Glutamatergic neuron (in vitro differentiated cells): Measurements from ENCODE around the gene MYOG. TPM values are rescaled to one million over a fixed set of nuclear protein-coding genes. Genes with fewer than 3 reads are reported as not detected.

ENCODE experiments used
- DNase-seq: peaks from one replicate; pipeline ENCODE4 v3.0.0; 2022
- H3K27ac Mint-ChIP-seq: one replicate; pipeline ENCODE4 v1.8.0; 2020; ENCODE audit warnings: mild to moderate bottlenecking, mixed read lengths, inconsistent platforms; ENCODE audit not compliant: unreplicated experiment
- H3K27me3 Mint-ChIP-seq: one replicate; pipeline ENCODE4 v1.8.0; 2020; ENCODE audit warnings: mild to moderate bottlenecking, moderate library complexity, mixed read lengths, inconsistent platforms; ENCODE audit not compliant: unreplicated experiment
- H3K36me3 Mint-ChIP-seq: one replicate; pipeline ENCODE4 v1.8.0; 2020; ENCODE audit warnings: mild to moderate bottlenecking, mixed read lengths, inconsistent platforms; ENCODE audit not compliant: unreplicated experiment
- H3K4me1 Mint-ChIP-seq: one replicate; pipeline ENCODE4 v1.8.0; 2020; ENCODE audit warnings: mild to moderate bottlenecking, low read depth, mixed read lengths, inconsistent platforms; ENCODE audit not compliant: unreplicated experiment
- H3K4me3 Mint-ChIP-seq: one replicate; pipeline ENCODE4 v1.8.0; 2020; ENCODE audit warnings: mild to moderate bottlenecking, mixed read lengths, inconsistent platforms; ENCODE audit not compliant: unreplicated experiment
- H3K9me3 Mint-ChIP-seq: one replicate; pipeline ENCODE4 v1.8.0; 2020; ENCODE audit warnings: mild to moderate bottlenecking, moderate library complexity, mixed read lengths, inconsistent platforms; ENCODE audit not compliant: unreplicated experiment
- total RNA-seq: library from RNA; stranded (reverse); fragmentation: NEBNext Ultra II Directional; extraction: Animal tissue kit (Norgen Biotek cat#: 25700); gene quantifications from one replicate; pipeline ENCODE4 v1.2.1, GENCODE V29; 2021; ENCODE audit not compliant: unreplicated experiment
- TF ChIP-seq, protein P1 (sequence below): fragments of 200-600 bp; sonication (generic); IDR thresholded peaks from one replicate; pipeline ENCODE4 v1.5.0; 2021; ENCODE audit not compliant: partially characterized antibody, unreplicated experiment

MYOG gene
- total RNA-seq, 1 donor from 2014 or later = not detected

DNA sequence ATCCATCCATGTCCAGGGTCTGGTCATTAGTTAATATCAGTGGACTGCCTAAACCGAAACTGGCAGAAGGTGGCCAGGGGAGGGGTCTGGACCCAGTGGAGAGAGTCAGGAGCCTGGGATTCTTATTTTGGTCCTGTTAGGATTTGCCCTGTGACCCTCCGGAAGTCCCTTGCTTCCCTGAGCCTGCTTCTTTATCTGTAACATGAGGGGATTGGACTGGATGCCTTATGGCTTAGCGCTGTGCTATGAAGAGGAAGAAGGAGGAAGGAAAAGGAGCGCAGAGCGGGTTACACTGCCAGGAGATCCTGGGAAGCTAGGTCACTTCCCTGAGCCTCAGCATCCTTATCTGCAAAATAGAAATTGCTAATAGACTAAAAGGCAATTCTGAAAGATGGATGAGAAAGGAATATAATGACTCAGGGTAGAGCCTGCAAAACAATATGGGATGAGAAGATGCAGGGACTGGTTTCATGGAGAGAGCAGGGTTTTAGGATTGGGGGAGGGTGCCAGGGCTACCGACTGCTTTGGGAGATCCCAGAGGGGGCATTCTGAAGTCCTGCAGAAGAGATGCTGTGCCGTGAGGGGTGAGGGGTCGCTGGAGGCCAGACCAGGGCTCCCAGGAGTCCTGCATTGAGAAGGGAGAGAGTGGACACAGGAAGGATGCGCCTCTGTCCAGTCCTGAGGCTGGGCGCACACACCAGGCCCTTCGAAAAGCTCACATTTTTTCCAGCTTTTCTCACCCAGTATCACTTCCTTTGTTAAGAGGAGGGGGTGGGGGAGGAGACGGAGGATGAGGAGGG lies 41.3 kb upstream of the MYOG start:
- Mint-ChIP-seq H3K9me3 (peaks cover 1% of the 10 kb centered on the region), H3K4me3 (peak overlapping the region; percentile 76), H3K36me3 (no peaks in the 10 kb centered on the region), H3K27ac (peak overlapping the region; percentile 13), H3K4me1 (peaks cover 9% of the 10 kb centered on the region), H3K27me3 (peaks cover 25% of the 10 kb centered on the region)
- DNase-seq = peak; percentile 12
- TF ChIP-seq, protein P1, sequence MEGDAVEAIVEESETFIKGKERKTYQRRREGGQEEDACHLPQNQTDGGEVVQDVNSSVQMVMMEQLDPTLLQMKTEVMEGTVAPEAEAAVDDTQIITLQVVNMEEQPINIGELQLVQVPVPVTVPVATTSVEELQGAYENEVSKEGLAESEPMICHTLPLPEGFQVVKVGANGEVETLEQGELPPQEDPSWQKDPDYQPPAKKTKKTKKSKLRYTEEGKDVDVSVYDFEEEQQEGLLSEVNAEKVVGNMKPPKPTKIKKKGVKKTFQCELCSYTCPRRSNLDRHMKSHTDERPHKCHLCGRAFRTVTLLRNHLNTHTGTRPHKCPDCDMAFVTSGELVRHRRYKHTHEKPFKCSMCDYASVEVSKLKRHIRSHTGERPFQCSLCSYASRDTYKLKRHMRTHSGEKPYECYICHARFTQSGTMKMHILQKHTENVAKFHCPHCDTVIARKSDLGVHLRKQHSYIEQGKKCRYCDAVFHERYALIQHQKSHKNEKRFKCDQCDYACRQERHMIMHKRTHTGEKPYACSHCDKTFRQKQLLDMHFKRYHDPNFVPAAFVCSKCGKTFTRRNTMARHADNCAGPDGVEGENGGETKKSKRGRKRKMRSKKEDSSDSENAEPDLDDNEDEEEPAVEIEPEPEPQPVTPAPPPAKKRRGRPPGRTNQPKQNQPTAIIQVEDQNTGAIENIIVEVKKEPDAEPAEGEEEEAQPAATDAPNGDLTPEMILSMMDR = no peak

DNA sequence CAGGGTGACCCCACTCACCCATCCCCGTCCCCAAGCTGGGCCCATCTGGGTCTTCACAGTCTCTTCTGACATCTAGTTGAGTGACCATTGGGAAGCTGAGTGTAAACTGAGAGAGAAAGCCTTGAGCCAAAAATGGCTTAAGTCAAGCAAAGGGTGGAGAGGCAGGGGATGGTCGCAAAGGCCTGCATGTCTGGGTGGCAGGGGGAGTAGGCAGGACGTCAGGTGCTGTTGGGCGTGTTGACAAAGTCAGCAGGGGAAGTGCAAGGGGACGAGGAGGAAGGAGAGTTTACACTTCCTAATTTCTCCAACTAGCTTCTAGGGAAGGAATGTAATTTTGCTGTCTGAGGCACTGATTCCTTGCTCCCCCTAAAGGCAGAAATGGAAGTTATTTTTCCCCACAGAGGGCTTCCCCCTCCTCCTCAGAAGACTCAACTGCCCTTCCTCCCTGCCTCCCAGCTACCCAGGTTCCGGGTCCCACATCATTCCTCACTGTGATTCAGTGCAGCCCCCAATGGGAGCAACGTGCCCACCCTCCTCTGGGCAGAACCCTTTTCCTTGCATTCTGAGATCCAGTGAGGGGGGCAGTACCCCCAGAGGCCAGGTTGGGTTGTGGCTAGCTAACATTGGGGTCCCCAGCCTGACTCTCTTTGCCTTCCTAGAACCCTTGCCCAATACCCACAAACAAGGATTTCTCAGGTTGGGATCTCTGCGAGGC lies 40.5 kb upstream of the MYOG start:
- no peak overlapping the region for H3K27ac Mint-ChIP-seq
- no peaks in the 10 kb centered on the region for H3K36me3 Mint-ChIP-seq
- peaks cover 25% of the 10 kb centered on the region for H3K27me3 Mint-ChIP-seq
- no peak overlapping the region for H3K4me3 Mint-ChIP-seq
- DNase-seq = no peak
- H3K4me1 Mint-ChIP-seq = peaks cover 9% of the 10 kb centered on the region
- TF ChIP-seq, protein P1 = peak; percentile 17
- peaks cover 1% of the 10 kb centered on the region for H3K9me3 Mint-ChIP-seq

DNA sequence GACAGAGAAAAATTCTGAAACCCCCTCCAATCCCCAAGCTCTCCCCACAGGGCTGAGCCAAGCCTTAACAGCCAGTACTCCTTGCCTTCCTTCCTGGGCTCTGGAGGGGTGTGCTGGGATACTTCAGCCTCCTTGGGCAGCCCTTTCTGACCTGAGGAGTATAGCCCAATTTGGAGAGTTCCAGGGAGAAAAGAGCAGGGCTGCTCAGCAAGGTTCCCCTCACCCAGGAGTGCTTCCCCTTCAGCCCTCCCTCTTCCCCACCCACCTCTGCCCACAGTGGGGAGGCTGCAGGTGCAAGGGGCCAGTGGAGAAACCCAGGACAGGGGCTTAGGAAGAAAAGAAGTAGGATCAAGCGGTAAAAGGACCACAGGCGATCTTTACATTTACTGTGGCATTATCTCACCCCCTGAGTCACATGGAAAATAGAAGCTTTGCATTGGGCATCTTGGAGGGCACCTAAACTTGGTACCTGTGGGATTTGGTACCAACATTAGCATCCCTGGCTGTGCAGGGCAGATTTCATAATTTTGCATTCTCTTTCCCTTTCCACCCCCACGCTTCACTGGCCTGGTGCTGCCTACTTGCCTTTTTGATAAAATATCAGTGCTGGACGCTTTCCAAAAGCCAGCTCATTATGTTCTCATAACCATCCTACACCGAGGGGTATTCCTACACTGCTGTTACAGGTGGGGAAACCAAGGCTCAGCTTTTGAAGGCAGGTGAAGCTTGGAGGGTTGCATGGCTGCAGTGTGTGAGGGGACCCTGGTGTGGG lies 38.9 kb upstream of the MYOG start:
- DNase-seq = no peak
- Mint-ChIP-seq H3K27ac (no peak overlapping the region), H3K4me1 (peaks cover 11% of the 10 kb centered on the region), H3K27me3 (peaks cover 23% of the 10 kb centered on the region), H3K4me3 (no peak overlapping the region), H3K9me3 (peaks cover 3% of the 10 kb centered on the region), H3K36me3 (no peaks in the 10 kb centered on the region)
- TF ChIP-seq, protein P1 = no peak

DNA sequence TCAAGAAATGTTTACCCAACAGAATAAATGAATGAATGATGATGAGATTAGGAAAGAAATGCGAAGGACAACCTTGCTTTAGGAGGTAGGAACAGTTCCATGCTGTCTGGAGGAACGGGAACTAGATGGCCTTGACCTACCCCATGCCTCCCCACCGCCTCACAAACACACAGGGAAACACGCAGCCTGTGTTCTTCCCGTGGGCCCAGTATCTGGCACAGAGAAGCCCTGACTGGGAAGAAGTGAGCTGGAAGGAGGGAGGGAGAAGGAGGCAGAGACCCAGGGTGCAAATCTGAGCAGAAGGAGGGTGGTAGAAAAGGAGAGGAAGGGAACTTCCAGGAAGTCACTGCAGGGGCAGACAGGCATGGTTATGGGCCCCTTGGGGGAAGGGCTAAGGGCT lies 38.2 kb upstream of the MYOG start:
- TF ChIP-seq, protein P1 = no peak
- Mint-ChIP-seq H3K36me3 (no peaks in the 10 kb centered on the region), H3K27me3 (peaks cover 21% of the 10 kb centered on the region)

More for the DNA sequence above, 38.2 kb upstream of the MYOG start:
- Mint-ChIP-seq H3K9me3 (peaks cover 4% of the 10 kb centered on the region), H3K4me1 (peaks cover 11% of the 10 kb centered on the region), H3K27ac (no peak overlapping the region), H3K4me3 (no peak overlapping the region)
- no peak for DNase-seq
